ENCODE results near the gene PRDX5. TPM values are rescaled to one million over a fixed set of nuclear protein-coding genes. Genes with fewer than 3 reads are reported as not detected.

PRDX5 gene
- total and polyA plus RNA-seq, 9 of the 15 experiments (the other 6 are each of a cell fraction or from before 2014, with no cell fraction given) = 40.8 to 327 (median 204) TPM

GRCh38 chr11:64322925-64323260 lies 5.0 kb downstream of the PRDX5 start:
- Histone ChIP-seq H3K9me1 (ENCODE audit: control insufficient read depth, insufficient read depth, low read length) (no peaks in the 10 kb centered on the region), H2AFZ (ENCODE audit: low read depth, low read length) (no peak overlapping the region), H3K79me2 (ENCODE audit: control insufficient read depth, insufficient read depth, low read length) (peaks cover 18% of the 10 kb centered on the region), H3K27me3 (ENCODE audit: control insufficient read depth in 2 of 2, insufficient read depth in 2 of 2, low read length in 2 of 2) (no peaks in the 10 kb centered on the region), H3K4me2 (ENCODE audit: insufficient read depth, low read length) (no peak overlapping the region; the same call in 1 of the 2 replicates), H3K4me3 (no peak overlapping the region), H3K9ac (ENCODE audit: insufficient read depth in 1 of 2, low read depth in 2 of 2, low read length in 2 of 2) (peak overlapping the region in 1 of 2 experiments; percentile 87; a peak in 2 of 4 replicates), H3K9me3 (replicated peaks; ENCODE audit: control insufficient read depth, insufficient read depth, low read depth, low read length) (no peaks in the 10 kb centered on the region), H4K20me1 (replicated peaks; ENCODE audit: control insufficient read depth, insufficient read depth, low read length) (no peaks in the 10 kb centered on the region), H3K4me1 (replicated peaks in 1 of 2; ENCODE audit: control insufficient read depth in 2 of 2, insufficient read depth in 2 of 2, low read length in 2 of 2) (peaks cover 10 to 41% of the 10 kb centered on the region in 2 experiments; a peak in 4 of 5 replicates), H3K36me3 (ENCODE audit: control insufficient read depth, insufficient read depth, low read length) (peaks cover 26% of the 10 kb centered on the region; the same call in 1 of the 3 replicates), H3K27ac (ENCODE audit: extremely low read depth, low read depth, low read length) (no peak overlapping the region)
- FAIRE-seq = peak; percentile 42
- in situ Hi-C loops (cut with MboI) = no loop called here
- TF ChIP-seq ATF3 (IDR thresholded peaks at IDR 0.05) (0 out of 2 replicates have a peak, but pooled peaks have one; percentile 12), ATF3 (CRISPR knock-in tag; conservative IDR thresholded peaks at IDR 0.05) (no peak), TEAD1 (CRISPR knock-in tag; IDR thresholded peaks at IDR 0.05) (no peak), CBX5 (IDR thresholded peaks at IDR 0.05; ENCODE audit: borderline replicate concordance, low read depth) (no peak), KLF13 (tag; IDR thresholded peaks at IDR 0.05; ENCODE audit: borderline replicate concordance, low read depth) (no peak), ESRRA (IDR thresholded peaks at IDR 0.05; ENCODE audit: borderline replicate concordance, low read depth) (peak; percentile 46; the same call in 1 of the 2 replicates), PHTF2 (CRISPR knock-in tag; IDR thresholded peaks at IDR 0.05) (no peak), RBFOX2 (IDR thresholded peaks at IDR 0.05; ENCODE audit: low read depth, low read length) (peak; percentile 55; the same call in 1 of the 2 replicates), FOXM1 (IDR thresholded peaks at IDR 0.05; ENCODE audit: low read depth) (no peak), FOXM1 (CRISPR knock-in tag; IDR thresholded peaks at IDR 0.05; ENCODE audit: low read depth) (0 out of 2 replicates have a peak, but pooled peaks have one; percentile 5), POLR2AphosphoS2 (IDR thresholded peaks at IDR 0.05; ENCODE audit: low read length) (peak; percentile 69; the same call in 1 of the 2 replicates), ZNF280B (CRISPR knock-in tag; IDR thresholded peaks at IDR 0.05) (no peak), PTBP1 (IDR thresholded peaks at IDR 0.05; ENCODE audit: low read depth, low read length) (no peak), NCOA4 (IDR thresholded peaks at IDR 0.05; ENCODE audit: partially characterized antibody) (no peak), ZBTB7A (IDR thresholded peaks at IDR 0.05; ENCODE audit: borderline replicate concordance, control insufficient read depth, low read depth, low read length) (peak; percentile 82), POLR2G (IDR thresholded peaks at IDR 0.05; ENCODE audit: low read depth, low read length) (peak; percentile 40), RBBP5 (IDR thresholded peaks at IDR 0.05; ENCODE audit: borderline replicate concordance, insufficient read depth, low read length, poor library complexity, severe bottlenecking) (no peak)
- WGBS (ENCODE audit: insufficient coverage, low coverage, missing lambda C conversion rate) = 57% methylated on average over 7 of the region's 7 CpGs
- POLR2A ChIA-PET = interaction anchor here (0.5 to 1.2 kb wide), 5 partner anchors 8 to 661 kb away, joined by 3 to 15 read pairs (median 3); no protein-coding TSS in a partner anchor
- CTCF ChIA-PET (ENCODE audit: low intra/inter-chr PET ratio) = no interaction called here
- peak; percentile 32 for ATAC-seq
- no TSS peak for BruUV-seq (replicated peaks)
- peak; percentile 42 to 58 (median 44) for DNase-seq (ENCODE audit: extremely low read depth in 1 of 4, low spot score in 3 of 4)
- intact Hi-C loops (cut with micrococcal nuclease) = no loop called here
